H9 (cell line): ENCODE results near the gene GHITM. TPM values are rescaled to one million over a fixed set of nuclear protein-coding genes. Genes with fewer than 3 reads are reported as not detected.
"Not testable (repeated sequence)": the region's sequence is repeated elsewhere in the genome, so short reads cannot be mapped to it uniquely, and the experiment has no call there.

Experiments used
- DNase-seq: peaks from one replicate; pipeline ENCODE4 v3.0.0-alpha.2; 2017
- H2AFZ ChIP-seq: one replicate; pipeline ENCODE4 v1.6.1; 2013; ENCODE audit warnings: mild to moderate bottlenecking, low read length, control low read depth, moderate library complexity
- H2AK5ac ChIP-seq: 2 replicates; pipeline ENCODE4 v1.6.1; 2013; ENCODE audit warnings: low read length, control low read depth, mixed read lengths; ENCODE audit not compliant: insufficient read length
- H2BK120ac ChIP-seq: one replicate; pipeline ENCODE4 v1.6.1; 2013; ENCODE audit warnings: low read depth, mild to moderate bottlenecking, low read length, control low read depth, inconsistent platforms; ENCODE audit not compliant: poor library complexity, severe bottlenecking
- H2BK12ac ChIP-seq: 2 replicates; pipeline ENCODE4 v1.6.1; 2013; ENCODE audit warnings: low read length, control low read depth, mixed read lengths, low read depth; ENCODE audit not compliant: insufficient read length
- H2BK15ac ChIP-seq: 2 replicates; pipeline ENCODE4 v1.6.1; 2013; ENCODE audit warnings: low read depth, low read length, control low read depth
- H2BK20ac ChIP-seq: one replicate; pipeline ENCODE4 v1.6.1; 2013; ENCODE audit warnings: low read depth, mild to moderate bottlenecking, low read length, control low read depth, inconsistent platforms; ENCODE audit not compliant: poor library complexity, severe bottlenecking
- H2BK5ac ChIP-seq: 2 replicates; pipeline ENCODE4 v1.6.1; 2013; ENCODE audit warnings: low read length, control low read depth, mixed read lengths; ENCODE audit not compliant: insufficient read length
- H3K14ac ChIP-seq: 2 replicates; pipeline ENCODE4 v1.6.1; 2013; ENCODE audit warnings: low read length, control low read depth; ENCODE audit not compliant: insufficient read depth
- H3K18ac ChIP-seq: 2 replicates; pipeline ENCODE4 v1.6.1; 2013; ENCODE audit warnings: low read depth, mild to moderate bottlenecking, mixed read lengths, low read length, control low read depth; ENCODE audit not compliant: insufficient read length
- H3K23ac ChIP-seq: 2 replicates; pipeline ENCODE4 v1.6.1; 2013; ENCODE audit warnings: low read length, control low read depth, mixed read lengths, low read depth; ENCODE audit not compliant: insufficient read length
- H3K23me2 ChIP-seq: 2 replicates; pipeline ENCODE4 v1.6.1; 2013; ENCODE audit warnings: low read depth, mild to moderate bottlenecking, mixed read lengths, low read length, control low read depth; ENCODE audit not compliant: insufficient read length, poor library complexity, severe bottlenecking
- H3K27ac ChIP-seq: 2 replicates; pipeline ENCODE4 v1.5.1; 2013; ENCODE audit warnings: low read length, control low read depth, mixed read lengths, low read depth; ENCODE audit not compliant: insufficient read length
- H3K27me3 ChIP-seq: 2 replicates; pipeline ENCODE4 v1.6.1; 2013; ENCODE audit warnings: low read length, control low read depth, inconsistent platforms; ENCODE audit not compliant: insufficient read depth
- H3K4ac ChIP-seq: 2 replicates; pipeline ENCODE4 v1.6.1; 2013; ENCODE audit warnings: low read depth, mild to moderate bottlenecking, control low read depth, inconsistent platforms, low read length, moderate library complexity
- H3K4me1 ChIP-seq: 2 replicates; pipeline ENCODE4 v1.6.1; 2013; ENCODE audit warnings: low read length, control low read depth, inconsistent platforms; ENCODE audit not compliant: insufficient read depth
- H3K4me2 ChIP-seq: 2 replicates; pipeline ENCODE4 v1.6.1; 2013; ENCODE audit warnings: low read length, control low read depth, mixed read lengths; ENCODE audit not compliant: insufficient read length, insufficient read depth
- H3K56ac ChIP-seq: 2 replicates; pipeline ENCODE4 v1.6.1; 2013; ENCODE audit warnings: low read depth, mild to moderate bottlenecking, mixed read lengths, low read length, control low read depth; ENCODE audit not compliant: insufficient read length
- H3K79me1 ChIP-seq: 2 replicates; pipeline ENCODE4 v1.6.1; 2013; ENCODE audit warnings: low read depth, mild to moderate bottlenecking, moderate library complexity, low read length, control low read depth, inconsistent platforms; ENCODE audit not compliant: insufficient read depth, poor library complexity, severe bottlenecking
- H3K79me2 ChIP-seq: 2 replicates; pipeline ENCODE4 v1.6.1; 2013; ENCODE audit warnings: low read length, control low read depth, inconsistent platforms; ENCODE audit not compliant: insufficient read depth
- H3K9ac ChIP-seq: 2 replicates; pipeline ENCODE4 v1.6.1; 2013; ENCODE audit warnings: low read length, control low read depth, mixed read lengths; ENCODE audit not compliant: insufficient read length; ENCODE audit errors: extremely low read depth
- H3K9me3 ChIP-seq: one replicate; pipeline ENCODE4 v1.6.1; 2013; ENCODE audit warnings: low read depth, low read length, inconsistent platforms; ENCODE audit not compliant: control insufficient read depth
- H3T11ph ChIP-seq: one replicate; pipeline ENCODE4 v1.6.1; 2013; ENCODE audit warnings: mild to moderate bottlenecking, low read length, control low read depth, inconsistent platforms
- H4K20me1 ChIP-seq: one replicate; pipeline ENCODE4 v1.6.1; 2013; ENCODE audit not compliant: control insufficient read depth, insufficient read length, insufficient read depth
- H4K5ac ChIP-seq: 2 replicates; pipeline ENCODE4 v1.6.1; 2013; ENCODE audit warnings: low read depth, mild to moderate bottlenecking, mixed read lengths, low read length, control low read depth; ENCODE audit not compliant: insufficient read length
- H4K8ac ChIP-seq: replicated peaks from 2 replicates; pipeline ENCODE4 v1.6.1; 2013; ENCODE audit warnings: low read length, control low read depth, mixed read lengths, low read depth; ENCODE audit not compliant: insufficient read length
- H4K91ac ChIP-seq: 2 replicates; pipeline ENCODE4 v1.6.1; 2013; ENCODE audit warnings: low read depth, mild to moderate bottlenecking, moderate library complexity, mixed read lengths, low read length, control low read depth; ENCODE audit not compliant: insufficient read length
- H3K27ac Mint-ChIP-seq, 3 experiments: 2 replicates in 2 of 3; 3 replicates in 1 of 3; pipeline ENCODE4 v1.8.0; 2020 to 2021; ENCODE audit warnings: mixed read lengths in 3 of 3, mild to moderate bottlenecking in 1 of 3, moderate library complexity in 1 of 3
- H3K27me3 Mint-ChIP-seq: 2 replicates; pipeline ENCODE4 v1.8.0; 2021; ENCODE audit warnings: low read depth, mild to moderate bottlenecking, moderate library complexity, mixed read lengths
- H3K36me3 Mint-ChIP-seq, 3 experiments: 2 replicates in 2 of 3; 3 replicates in 1 of 3; pipeline ENCODE4 v1.8.0; 2020 to 2021; ENCODE audit warnings: low read depth in 3 of 3, mixed read lengths in 3 of 3; ENCODE audit not compliant: insufficient read depth in 1 of 3
- H3K4me1 Mint-ChIP-seq, 2 experiments: 2 replicates each; pipeline ENCODE4 v1.8.0; 2020; ENCODE audit warnings: mixed read lengths in 2 of 2
- H3K4me3 Mint-ChIP-seq, 2 experiments: 2 replicates in 1 of 2; 3 replicates in 1 of 2; pipeline ENCODE4 v1.8.0; 2020 to 2021; ENCODE audit warnings: mild to moderate bottlenecking in 2 of 2, mixed read lengths in 2 of 2, moderate library complexity in 1 of 2
- H3K9me3 Mint-ChIP-seq, 2 experiments: 2 replicates in 1 of 2; 3 replicates in 1 of 2; pipeline ENCODE4 v1.8.0; 2020; ENCODE audit warnings: mild to moderate bottlenecking in 2 of 2, mixed read lengths in 2 of 2, moderate library complexity in 1 of 2
- WGBS: extraction: QIAGEN DNeasy Blood & Tissue Kit; methylation state at CpG from one replicate; pipeline ENCODE4 v1.1.7; 2013; ENCODE audit warnings: missing lambda C conversion rate, low lambda C conversion rate, mixed read lengths; ENCODE audit not compliant: insufficient read length; ENCODE audit errors: extremely low coverage; 5-methylcytosine and 5-hydroxymethylcytosine counted together
- total RNA-seq: library from RNA; stranded (reverse); gene quantifications from 2 replicates; pipeline ENCODE4 v1.2.1, GENCODE V29; 2021
- TF ChIP-seq, protein P1 (sequence below): fragments of 200-600 bp; sonication (generic); conservative IDR thresholded peaks from 3 replicates; pipeline ENCODE4 v1.8.0; 2021; ENCODE audit warnings: antibody characterized with exemption, mild to moderate bottlenecking

GHITM gene
- total RNA-seq, 1 experiment from 2014 or later, result 95.6 TPM

- no CpG with 5 or more reads among the region's 4 CpGs for WGBS
- Histone ChIP-seq H3K79me2 (no peaks in the 10 kb centered on the region), H3K4ac (no peak overlapping the region), H3K23me2 (no peaks in the 10 kb centered on the region), H3K14ac (no peak overlapping the region), H3K4me2 (no peak overlapping the region), H3K9me3 (no peaks in the 10 kb centered on the region), H3K4me1 (peaks cover 18% of the 10 kb centered on the region), H2AK5ac (no peak overlapping the region), H2AFZ (no peak overlapping the region), H3K27ac (no peak overlapping the region), H3K23ac (no peak overlapping the region), H3K18ac (no peak overlapping the region), H4K8ac (no peak overlapping the region), H2BK120ac (no peak overlapping the region), H2BK20ac (no peak overlapping the region), H3T11ph (no peak overlapping the region), H3K9ac (no peak overlapping the region), H4K20me1 (no peaks in the 10 kb centered on the region), H2BK5ac (no peak overlapping the region), H2BK15ac (no peak overlapping the region), H2BK12ac (no peak overlapping the region), H3K56ac (no peak overlapping the region), H4K91ac (no peak overlapping the region), H3K79me1 (no peaks in the 10 kb centered on the region), H3K27me3 (no peaks in the 10 kb centered on the region), H4K5ac (no peak overlapping the region)
- no peak overlapping the region; a peak in 1 of 5 replicates for H3K4me3 Mint-ChIP-seq
- H3K4me1 Mint-ChIP-seq, result peaks cover 46 to 48% of the 10 kb centered on the region in 2 experiments
- H3K36me3 Mint-ChIP-seq, result no peaks in the 10 kb centered on the region
- no peak overlapping the region for H3K27ac Mint-ChIP-seq
- no peak for DNase-seq
- TF ChIP-seq, protein P1, sequence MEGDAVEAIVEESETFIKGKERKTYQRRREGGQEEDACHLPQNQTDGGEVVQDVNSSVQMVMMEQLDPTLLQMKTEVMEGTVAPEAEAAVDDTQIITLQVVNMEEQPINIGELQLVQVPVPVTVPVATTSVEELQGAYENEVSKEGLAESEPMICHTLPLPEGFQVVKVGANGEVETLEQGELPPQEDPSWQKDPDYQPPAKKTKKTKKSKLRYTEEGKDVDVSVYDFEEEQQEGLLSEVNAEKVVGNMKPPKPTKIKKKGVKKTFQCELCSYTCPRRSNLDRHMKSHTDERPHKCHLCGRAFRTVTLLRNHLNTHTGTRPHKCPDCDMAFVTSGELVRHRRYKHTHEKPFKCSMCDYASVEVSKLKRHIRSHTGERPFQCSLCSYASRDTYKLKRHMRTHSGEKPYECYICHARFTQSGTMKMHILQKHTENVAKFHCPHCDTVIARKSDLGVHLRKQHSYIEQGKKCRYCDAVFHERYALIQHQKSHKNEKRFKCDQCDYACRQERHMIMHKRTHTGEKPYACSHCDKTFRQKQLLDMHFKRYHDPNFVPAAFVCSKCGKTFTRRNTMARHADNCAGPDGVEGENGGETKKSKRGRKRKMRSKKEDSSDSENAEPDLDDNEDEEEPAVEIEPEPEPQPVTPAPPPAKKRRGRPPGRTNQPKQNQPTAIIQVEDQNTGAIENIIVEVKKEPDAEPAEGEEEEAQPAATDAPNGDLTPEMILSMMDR, result no peak
- H3K27me3 Mint-ChIP-seq, result peaks cover 3% of the 10 kb centered on the region; the same call in 1 of the 2 replicates
- H3K9me3 Mint-ChIP-seq, result peaks cover 1 to 4% of the 10 kb centered on the region in 2 experiments; a peak in 2 of 5 replicates
Observed at GRCh38 chr10:84166620-84167288, 27.4 kb downstream of the GHITM start.

DNA sequence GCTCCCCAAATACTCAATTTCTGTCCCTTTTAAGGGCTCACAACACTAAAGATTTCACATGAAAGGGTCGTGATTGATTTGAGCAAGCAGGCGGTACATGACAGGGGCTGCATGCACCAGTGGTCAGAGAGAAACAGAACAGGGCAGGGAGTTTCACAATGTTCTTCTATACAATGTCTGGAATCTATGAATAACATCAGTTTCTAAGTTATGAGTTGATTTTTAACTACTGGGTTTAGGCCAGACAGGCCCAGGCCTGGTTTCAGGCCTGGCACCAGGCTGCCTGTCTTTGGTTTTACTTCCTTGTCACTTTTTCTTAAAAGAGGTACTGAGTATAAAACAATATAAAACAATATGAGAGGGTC, 28.0 kb downstream of the GHITM start:
- H3K4me2 ChIP-seq, H3K18ac ChIP-seq, H2AK5ac ChIP-seq, H3K23ac ChIP-seq, H3K27me3 ChIP-seq, H3K14ac ChIP-seq, DNase-seq, H4K8ac ChIP-seq, H4K20me1 ChIP-seq, H3K27me3 Mint-ChIP-seq, H3K9me3 ChIP-seq, H2BK12ac ChIP-seq, H3K27ac Mint-ChIP-seq, H3K23me2 ChIP-seq, H3T11ph ChIP-seq, H3K79me1 ChIP-seq, H3K79me2 ChIP-seq, H4K5ac ChIP-seq, H3K36me3 Mint-ChIP-seq, H3K4ac ChIP-seq, H4K91ac ChIP-seq, H3K9ac ChIP-seq, H2AFZ ChIP-seq, H2BK20ac ChIP-seq, H3K56ac ChIP-seq, H2BK120ac ChIP-seq, H3K4me3 Mint-ChIP-seq, H3K27ac ChIP-seq, H2BK15ac ChIP-seq, H3K9me3 Mint-ChIP-seq, H2BK5ac ChIP-seq: not testable (repeated sequence)
- no CpG with 5 or more reads among the region's 2 CpGs for WGBS
- H3K4me1 ChIP-seq, result peaks cover 14% of the 10 kb centered on the region
- H3K4me1 Mint-ChIP-seq, result peaks cover 41 to 43% of the 10 kb centered on the region in 2 experiments
